ENCODE results near the gene POTEH. TPM values are rescaled to one million over a fixed set of nuclear protein-coding genes. Genes with fewer than 3 reads are reported as not detected.
"Not testable (repeated sequence)": the region's sequence is repeated elsewhere in the genome, so short reads cannot be mapped to it uniquely, and the experiment has no call there.

The POTEH gene
- total RNA-seq, 1 donor from 2014 or later = not detected

DNA sequence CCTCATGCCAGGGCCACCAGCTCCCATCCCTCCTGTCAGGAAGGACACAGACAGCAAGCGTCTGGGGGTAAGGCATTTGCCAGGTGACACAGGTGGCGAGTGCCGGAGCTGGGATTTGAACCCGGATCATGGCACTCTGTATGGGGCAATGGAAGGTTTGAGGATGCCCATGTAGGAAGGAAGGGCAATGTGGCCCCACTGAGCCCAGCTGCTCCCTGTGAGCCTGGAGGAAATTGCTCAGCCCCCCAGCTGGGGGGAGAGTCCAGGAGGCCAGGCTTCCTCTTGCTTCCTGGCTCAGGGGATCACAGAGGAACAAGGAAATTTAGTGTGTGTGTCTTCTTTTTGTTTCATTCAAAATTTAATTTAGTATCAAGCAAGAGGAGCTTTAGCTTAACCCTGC lies 2.1 kb upstream of the POTEH start:
- not testable (repeated sequence) for H3K36me3 Mint-ChIP-seq (ENCODE audit: insufficient read depth); H3K4me3 Mint-ChIP-seq (ENCODE audit: low read depth); DNase-seq (ENCODE audit: low spot score, unreplicated experiment); H3K9me3 Mint-ChIP-seq (ENCODE audit: low read depth); H3K27ac Mint-ChIP-seq; H3K4me1 Mint-ChIP-seq (ENCODE audit: low read depth); H3K27me3 Mint-ChIP-seq

DNA sequence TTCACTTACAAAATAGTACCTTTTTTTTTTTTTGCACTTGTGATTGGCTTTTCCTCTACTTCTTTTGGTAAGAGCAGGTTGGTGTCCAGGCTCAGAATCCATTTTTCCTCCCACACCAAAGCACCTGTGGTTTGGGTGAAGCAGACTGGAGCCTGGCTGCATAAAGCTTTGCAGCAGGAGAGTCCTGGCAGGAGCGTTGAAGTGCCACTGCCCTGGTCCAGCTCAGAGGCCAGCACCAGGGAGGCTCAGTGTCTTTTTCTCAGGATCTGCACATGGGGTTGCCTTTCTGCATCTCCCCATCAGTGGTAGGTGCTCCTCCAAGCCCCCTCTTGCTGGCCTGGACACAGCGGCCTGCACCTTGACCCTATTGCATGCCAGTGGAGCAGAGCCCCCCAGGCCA lies 1.7 kb upstream of the POTEH start:
- H3K27ac Mint-ChIP-seq; DNase-seq (ENCODE audit: low spot score, unreplicated experiment); H3K4me3 Mint-ChIP-seq (ENCODE audit: low read depth); H3K27me3 Mint-ChIP-seq; H3K4me1 Mint-ChIP-seq (ENCODE audit: low read depth); H3K36me3 Mint-ChIP-seq (ENCODE audit: insufficient read depth); H3K9me3 Mint-ChIP-seq (ENCODE audit: low read depth): not testable (repeated sequence)

DNA sequence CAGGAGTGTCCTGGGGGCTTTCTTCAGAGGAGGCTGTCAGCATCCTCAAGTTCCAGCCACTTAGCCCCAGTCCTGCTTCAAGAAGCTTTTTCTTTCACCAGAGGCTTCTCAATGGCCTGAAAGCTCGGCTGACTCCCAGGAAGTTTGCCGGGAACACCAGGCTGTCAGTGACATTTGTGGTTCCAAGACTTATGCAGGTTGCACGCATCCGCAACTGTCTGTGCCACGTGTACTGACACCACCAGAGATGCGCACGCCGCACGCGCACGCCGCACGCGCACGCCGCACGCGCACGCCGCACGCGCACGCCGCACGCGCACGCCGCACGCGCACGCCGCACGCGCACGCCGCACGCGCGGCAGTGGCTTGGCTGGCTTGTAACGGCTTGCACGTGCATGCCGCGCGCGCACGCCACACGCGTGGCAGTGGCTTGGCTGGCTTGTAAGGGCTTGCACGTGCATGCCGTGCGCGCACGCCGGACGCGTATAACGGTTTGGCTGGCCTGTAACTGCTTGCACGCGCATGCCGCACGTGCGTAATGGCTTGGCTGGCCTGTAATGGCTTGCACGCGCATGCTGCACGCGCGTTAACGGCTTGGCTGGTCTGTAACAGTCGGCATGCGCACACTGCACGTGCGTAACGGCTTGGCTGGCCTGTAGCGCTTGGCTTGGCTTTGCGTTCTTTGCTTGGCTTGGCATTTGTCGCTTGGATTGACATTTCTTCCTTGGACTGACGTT lies 646 bp upstream of the POTEH start:
- H3K9me3 Mint-ChIP-seq (ENCODE audit: low read depth); H3K27ac Mint-ChIP-seq; DNase-seq (ENCODE audit: low spot score, unreplicated experiment); H3K27me3 Mint-ChIP-seq; H3K4me3 Mint-ChIP-seq (ENCODE audit: low read depth); H3K36me3 Mint-ChIP-seq (ENCODE audit: insufficient read depth); H3K4me1 Mint-ChIP-seq (ENCODE audit: low read depth): not testable (repeated sequence)

DNA sequence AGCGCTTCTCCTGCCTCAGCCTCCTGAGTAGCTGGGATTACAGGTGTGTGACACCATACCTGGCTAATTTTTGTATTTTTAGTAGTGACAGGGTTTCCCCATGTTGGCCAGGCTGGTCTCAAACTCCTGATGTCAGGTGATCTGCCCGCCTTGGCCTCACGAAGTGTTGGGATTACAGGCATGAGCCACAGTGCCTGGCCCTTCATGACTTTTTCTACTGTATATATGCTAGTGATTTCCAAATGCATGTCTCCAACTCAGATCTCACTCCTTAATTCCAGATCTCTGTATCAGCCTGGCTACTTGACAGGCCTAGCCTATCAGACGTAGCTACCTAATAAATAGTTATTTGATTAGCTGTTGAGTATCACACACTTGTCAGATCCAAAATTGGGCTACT lies 23.8 kb downstream of the POTEH start:
- H3K27ac Mint-ChIP-seq; DNase-seq (ENCODE audit: low spot score, unreplicated experiment); H3K4me1 Mint-ChIP-seq (ENCODE audit: low read depth); H3K27me3 Mint-ChIP-seq; H3K9me3 Mint-ChIP-seq (ENCODE audit: low read depth); H3K36me3 Mint-ChIP-seq (ENCODE audit: insufficient read depth); H3K4me3 Mint-ChIP-seq (ENCODE audit: low read depth): not testable (repeated sequence)

DNA sequence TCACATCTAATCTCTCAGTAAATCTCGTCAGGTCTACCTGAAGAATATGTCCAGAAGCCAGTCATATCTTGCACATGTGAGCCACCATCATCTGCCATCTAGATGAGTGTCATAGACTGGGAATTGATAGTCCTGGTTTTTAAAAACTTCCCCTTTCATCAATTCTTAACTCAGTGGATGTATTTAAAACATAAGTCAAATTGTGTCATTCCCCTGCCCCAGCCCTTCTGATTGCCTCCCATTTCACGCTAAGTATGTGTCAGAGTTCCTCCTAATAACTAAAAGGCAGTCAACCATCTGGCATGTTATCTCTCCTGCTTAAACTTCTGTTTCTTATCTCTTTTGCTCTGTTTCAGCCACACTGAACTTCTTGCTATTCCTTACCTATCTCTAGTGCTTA lies 24.3 kb downstream of the POTEH start:
- not testable (repeated sequence) for H3K4me3 Mint-ChIP-seq (ENCODE audit: low read depth); H3K36me3 Mint-ChIP-seq (ENCODE audit: insufficient read depth); DNase-seq (ENCODE audit: low spot score, unreplicated experiment); H3K27me3 Mint-ChIP-seq; H3K27ac Mint-ChIP-seq; H3K9me3 Mint-ChIP-seq (ENCODE audit: low read depth); H3K4me1 Mint-ChIP-seq (ENCODE audit: low read depth)

DNA sequence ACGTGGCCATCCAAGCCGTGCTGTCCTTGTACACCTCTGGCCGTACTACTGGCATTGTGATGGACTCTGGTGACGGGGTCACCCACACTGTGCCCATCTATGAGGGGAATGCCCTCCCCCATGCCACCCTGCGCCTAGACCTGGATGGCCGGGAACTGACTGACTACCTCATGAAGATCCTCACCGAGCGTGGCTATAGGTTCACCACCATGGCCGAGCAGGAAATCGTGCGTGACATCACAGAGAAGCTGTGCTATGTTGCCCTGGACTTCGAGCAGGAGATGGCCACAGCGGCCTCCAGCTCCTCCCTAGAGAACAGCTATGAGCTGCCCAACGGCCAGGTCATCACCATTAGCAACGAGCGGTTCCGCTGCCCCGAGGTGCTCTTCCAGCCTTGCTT lies 32.1 kb downstream of the POTEH start:
- not testable (repeated sequence) for H3K4me1 Mint-ChIP-seq (ENCODE audit: low read depth); H3K4me3 Mint-ChIP-seq (ENCODE audit: low read depth); DNase-seq (ENCODE audit: low spot score, unreplicated experiment); H3K27me3 Mint-ChIP-seq; H3K36me3 Mint-ChIP-seq (ENCODE audit: insufficient read depth); H3K27ac Mint-ChIP-seq; H3K9me3 Mint-ChIP-seq (ENCODE audit: low read depth)

DNA sequence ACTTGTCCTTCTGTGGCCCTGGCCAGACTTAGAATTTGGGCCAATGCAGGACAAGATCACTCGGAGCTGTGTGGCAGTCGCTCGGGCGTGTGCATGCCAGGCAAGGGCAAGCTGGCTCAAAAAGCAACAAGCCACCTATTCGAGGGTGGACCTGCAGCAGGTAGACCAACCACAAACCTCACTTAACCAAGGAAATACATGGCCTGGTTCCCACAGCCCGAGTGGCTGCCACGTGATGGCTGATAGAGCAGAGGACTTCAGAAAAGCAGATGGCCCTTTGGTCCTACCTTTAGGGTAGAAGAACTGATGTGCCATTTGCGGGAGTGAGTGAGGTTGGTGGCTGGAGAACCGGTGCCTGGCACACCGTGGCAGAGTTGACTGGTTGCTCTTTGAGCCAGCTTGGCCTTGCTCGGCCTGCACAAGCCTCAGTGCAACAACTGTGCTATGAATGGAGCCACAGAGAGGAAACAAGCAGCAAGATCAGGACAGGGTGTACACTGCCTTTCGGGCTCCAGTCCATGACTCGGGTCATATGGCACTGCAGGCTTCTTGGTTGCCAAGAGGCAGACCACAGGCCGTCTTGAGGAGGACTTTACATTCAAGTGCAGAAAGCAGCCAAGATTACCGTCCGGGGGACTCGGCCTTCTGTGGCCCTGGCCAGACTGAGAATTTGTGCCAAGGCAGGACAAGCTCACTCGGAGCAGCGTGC lies 39.5 kb downstream of the POTEH start:
- H3K27me3 Mint-ChIP-seq; DNase-seq (ENCODE audit: low spot score, unreplicated experiment); H3K9me3 Mint-ChIP-seq (ENCODE audit: low read depth): not testable (repeated sequence)

DNA sequence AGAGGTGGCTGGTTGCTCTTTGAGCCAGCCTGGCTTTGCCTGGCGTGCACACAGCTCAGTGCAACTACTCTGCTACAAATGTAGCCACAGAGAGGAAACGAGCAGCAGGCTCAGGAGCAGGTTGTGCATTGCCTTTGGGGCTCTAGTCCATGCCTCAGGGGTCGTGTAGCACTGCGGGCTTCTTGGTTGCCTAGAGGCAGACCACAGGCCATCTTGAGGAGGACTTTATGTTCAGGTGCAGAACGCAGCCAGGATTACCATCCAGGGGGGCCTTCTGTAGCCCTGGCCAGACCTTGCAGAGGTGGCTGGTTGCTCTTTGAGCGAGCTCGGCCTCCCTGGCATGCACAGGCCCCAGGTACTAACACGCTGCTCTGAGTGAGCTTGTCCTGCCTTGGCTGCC lies 41.2 kb downstream of the POTEH start:
- not testable (repeated sequence) for H3K27me3 Mint-ChIP-seq; H3K9me3 Mint-ChIP-seq (ENCODE audit: low read depth); H3K4me1 Mint-ChIP-seq (ENCODE audit: low read depth); DNase-seq (ENCODE audit: low spot score, unreplicated experiment); H3K27ac Mint-ChIP-seq; H3K4me3 Mint-ChIP-seq (ENCODE audit: low read depth); H3K36me3 Mint-ChIP-seq (ENCODE audit: insufficient read depth)

More for the DNA sequence above, 39.5 kb downstream of the POTEH start:
- H3K27ac Mint-ChIP-seq; H3K36me3 Mint-ChIP-seq (ENCODE audit: insufficient read depth); H3K4me1 Mint-ChIP-seq (ENCODE audit: low read depth); H3K4me3 Mint-ChIP-seq (ENCODE audit: low read depth): not testable (repeated sequence)

DNA sequence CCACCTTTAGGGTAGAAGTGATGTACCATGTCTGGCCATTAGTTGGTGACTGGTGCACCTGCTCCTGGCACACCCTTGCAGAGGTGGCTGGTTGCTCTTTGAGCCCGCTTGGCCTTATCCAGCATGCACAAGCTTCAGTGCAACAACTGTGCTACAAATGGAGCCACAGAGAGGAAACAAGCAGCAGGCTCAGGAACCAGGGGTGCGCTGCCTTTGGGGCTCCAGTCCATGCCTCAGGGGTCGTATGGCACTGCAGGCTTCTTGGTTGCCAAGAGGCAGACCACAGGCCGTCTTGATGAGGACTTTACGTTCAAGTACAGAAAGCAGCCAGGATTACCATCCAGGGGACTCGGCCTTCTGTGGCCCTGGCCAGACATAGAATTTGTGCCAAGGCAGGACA lies 44.6 kb downstream of the POTEH start:
- not testable (repeated sequence) for H3K36me3 Mint-ChIP-seq (ENCODE audit: insufficient read depth); H3K27ac Mint-ChIP-seq; H3K9me3 Mint-ChIP-seq (ENCODE audit: low read depth); H3K4me3 Mint-ChIP-seq (ENCODE audit: low read depth); H3K27me3 Mint-ChIP-seq; H3K4me1 Mint-ChIP-seq (ENCODE audit: low read depth); DNase-seq (ENCODE audit: low spot score, unreplicated experiment)

DNA sequence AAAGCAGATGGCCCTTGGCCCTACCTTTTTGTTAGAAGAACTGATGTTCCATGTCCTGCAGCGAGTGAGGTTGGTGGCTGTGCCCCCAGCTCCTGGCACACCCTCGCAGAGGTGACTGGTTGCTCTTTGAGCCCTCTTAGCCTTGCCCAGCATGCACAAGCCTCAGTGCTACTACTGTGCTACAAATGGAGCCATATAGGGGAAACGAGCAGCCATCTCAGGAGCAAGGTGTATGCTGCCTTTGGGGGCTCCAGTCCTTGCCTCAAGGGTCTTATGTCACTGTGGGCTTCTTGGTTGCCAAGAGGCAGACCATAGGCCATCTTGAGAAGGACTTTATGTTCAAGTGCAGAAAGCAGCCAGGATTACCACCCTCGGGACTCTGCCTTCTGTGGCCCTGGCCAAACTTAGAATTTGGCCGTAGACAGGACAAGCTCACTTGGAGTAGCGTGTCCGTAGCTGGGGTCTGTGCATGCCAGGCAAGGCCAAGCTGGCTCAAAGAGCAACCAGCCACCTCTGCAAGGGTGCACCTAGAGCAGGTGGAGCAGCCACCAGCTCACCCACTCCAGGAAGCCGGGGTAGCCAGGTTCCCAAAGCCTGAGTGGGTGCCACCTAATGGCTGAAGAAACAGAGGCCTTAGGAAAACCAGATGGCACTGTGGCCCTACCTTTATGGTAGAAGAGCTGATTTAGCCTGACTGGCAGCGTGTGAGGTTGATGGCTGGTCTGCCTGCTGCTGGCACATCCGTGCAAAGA lies 48.5 kb downstream of the POTEH start:
- H3K4me3 Mint-ChIP-seq (ENCODE audit: low read depth); H3K27me3 Mint-ChIP-seq; H3K27ac Mint-ChIP-seq; H3K4me1 Mint-ChIP-seq (ENCODE audit: low read depth); H3K36me3 Mint-ChIP-seq (ENCODE audit: insufficient read depth); DNase-seq (ENCODE audit: low spot score, unreplicated experiment); H3K9me3 Mint-ChIP-seq (ENCODE audit: low read depth): not testable (repeated sequence)

DNA sequence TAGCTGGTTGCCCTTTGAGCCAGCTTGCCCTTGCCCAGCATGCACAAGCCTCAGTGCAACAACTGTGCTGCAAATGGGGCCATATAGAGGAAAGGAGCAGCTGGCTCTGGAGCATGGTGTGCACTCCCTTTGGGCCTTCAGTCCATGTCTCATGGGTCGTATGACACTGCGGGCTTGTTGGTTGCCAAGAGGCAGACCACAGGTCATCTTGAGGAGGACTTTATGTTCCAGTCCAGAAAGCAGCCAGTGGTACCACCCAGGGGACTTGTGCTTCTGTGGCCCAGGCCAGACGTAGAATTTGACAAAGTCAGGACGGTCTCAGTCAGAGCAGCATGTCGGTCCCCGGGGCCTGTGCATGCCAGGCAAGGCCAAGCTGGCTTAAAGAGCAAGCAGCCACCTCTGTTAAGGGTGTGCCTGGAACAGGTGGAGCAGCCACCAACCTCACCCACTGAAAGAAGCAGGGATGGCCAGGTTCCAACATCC lies 49.1 kb downstream of the POTEH start:
- H3K4me3 Mint-ChIP-seq (ENCODE audit: low read depth); H3K4me1 Mint-ChIP-seq (ENCODE audit: low read depth); H3K27me3 Mint-ChIP-seq; H3K36me3 Mint-ChIP-seq (ENCODE audit: insufficient read depth); H3K9me3 Mint-ChIP-seq (ENCODE audit: low read depth); DNase-seq (ENCODE audit: low spot score, unreplicated experiment); H3K27ac Mint-ChIP-seq: not testable (repeated sequence)

DNA sequence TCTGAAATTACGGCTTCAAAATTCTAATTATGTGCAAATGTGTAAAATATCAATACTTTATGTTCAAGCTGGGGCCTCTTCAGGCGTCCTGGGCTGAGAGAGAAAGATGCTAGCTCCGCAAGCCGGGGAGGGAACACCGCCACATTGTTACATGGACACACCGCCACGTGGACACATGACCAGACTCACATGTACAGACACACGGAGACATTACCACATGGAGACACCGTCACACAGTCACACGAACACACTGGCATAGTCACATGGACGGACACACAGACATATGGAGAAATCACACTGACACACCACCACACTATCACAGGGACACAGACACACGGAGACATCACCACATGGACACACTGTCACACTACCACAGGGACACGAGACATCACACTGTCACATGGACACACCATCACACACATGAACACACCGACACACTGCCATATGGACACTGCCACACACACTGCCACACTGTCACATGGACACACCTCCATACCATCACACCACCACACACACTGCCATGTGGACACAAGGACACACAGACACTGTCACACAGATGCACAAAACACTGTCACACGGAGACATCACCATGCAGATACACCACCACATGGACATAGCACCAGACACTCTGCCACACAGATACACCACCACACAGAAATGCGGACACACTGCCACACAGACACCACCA lies 58.0 kb downstream of the POTEH start:
- H3K4me3 Mint-ChIP-seq (ENCODE audit: low read depth); H3K27me3 Mint-ChIP-seq; H3K27ac Mint-ChIP-seq; H3K4me1 Mint-ChIP-seq (ENCODE audit: low read depth); H3K9me3 Mint-ChIP-seq (ENCODE audit: low read depth); DNase-seq (ENCODE audit: low spot score, unreplicated experiment); H3K36me3 Mint-ChIP-seq (ENCODE audit: insufficient read depth): not testable (repeated sequence)

Measured in progenitor cell of endocrine pancreas (in vitro differentiated cells).